Mucosa of descending colon (tissue), 3 donors: ENCODE results near the gene HBEGF. TPM values are rescaled to one million over a fixed set of nuclear protein-coding genes. Genes with fewer than 3 reads are reported as not detected.

Source experiments
- ATAC-seq: fragments of 200-7000 bp; cut with Tn5 transposase; one replicate; pipeline ENCODE4 v1.9.1; 2020; ENCODE audit warnings: mild to moderate bottlenecking, moderate library complexity
- DNase-seq, 3 donors: peaks; one replicate each; pipeline ENCODE4 v3.0.0-alpha.2; 2020
- H3K36me3 ChIP-seq: fragments of 200-600 bp; one replicate; pipeline ENCODE4 v1.8.0; 2021; ENCODE audit warnings: low read depth, mild to moderate bottlenecking
- H3K4me1 ChIP-seq: fragments of 200-600 bp; one replicate; pipeline ENCODE4 v1.8.0; 2021; ENCODE audit warnings: low read depth, mild to moderate bottlenecking
- H3K4me3 ChIP-seq: fragments of 200-600 bp; one replicate; pipeline ENCODE4 v1.8.0; 2021; ENCODE audit warnings: mild to moderate bottlenecking
- H3K9me3 ChIP-seq: fragments of 200-600 bp; one replicate; pipeline ENCODE4 v1.8.0; 2021; ENCODE audit warnings: mild to moderate bottlenecking
- intact Hi-C, 2 donors: fragments of 100-400 bp; cut with DNase I in 1 of 2; cut with micrococcal nuclease in 1 of 2; formaldehyde crosslinking; loops; one replicate each; pipeline versions ENCODE4 v1.11.0 to v1.11.1; 2022; cut with DNase I, micrococcal nuclease
- total RNA-seq, 3 donors: library from RNA; stranded (reverse); fragmentation: NEBNext Ultra II Directional in 2 of 3; extraction: Animal tissue kit (Norgen Biotek cat#: 25700) in 2 of 3; gene quantifications; one replicate each; pipeline versions ENCODE4 v1.2.1 to v1.2.4, GENCODE V29; 2021 to 2023
- TF ChIP-seq, protein P1 (sequence below): fragments of 200-600 bp; IDR thresholded peaks from one replicate; pipeline ENCODE4 v1.8.0; 2022; ENCODE audit warnings: antibody characterized with exemption, mild to moderate bottlenecking
- donor health status: DM: no; HTN: no; CAD: no; lungs with moderate emphysema.
- donor health status: DM: no; HTN: no; CAD: no.
- donor health status: DM: no; HTN: yes; CAD: no.

HBEGF gene
- total RNA-seq, 3 donors from 2014 or later, result 8.8 to 15.7 (median 13.1) TPM

DNA sequence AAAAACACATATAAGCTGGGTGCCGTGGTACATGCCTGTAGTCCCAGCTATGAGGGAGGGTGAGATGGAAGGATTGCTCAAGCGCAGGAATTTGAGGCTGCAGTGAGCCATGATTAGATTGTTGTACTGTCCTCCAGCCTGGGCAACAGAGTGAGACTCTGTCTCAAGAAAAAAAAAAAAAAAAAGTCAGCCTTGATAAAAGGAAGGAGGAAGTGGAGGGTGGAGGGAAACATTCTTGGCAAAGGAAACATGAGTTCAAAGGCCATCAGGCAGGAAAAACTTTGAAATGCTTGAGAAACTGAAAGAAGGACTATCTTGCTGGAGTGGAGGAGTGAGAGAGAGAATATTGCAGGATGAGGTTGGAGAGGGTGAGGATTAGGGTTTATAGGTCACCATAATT lies 36.9 kb upstream of the HBEGF start:
- no peaks in the 10 kb centered on the region for H3K4me1 ChIP-seq
- TF ChIP-seq, protein P1, sequence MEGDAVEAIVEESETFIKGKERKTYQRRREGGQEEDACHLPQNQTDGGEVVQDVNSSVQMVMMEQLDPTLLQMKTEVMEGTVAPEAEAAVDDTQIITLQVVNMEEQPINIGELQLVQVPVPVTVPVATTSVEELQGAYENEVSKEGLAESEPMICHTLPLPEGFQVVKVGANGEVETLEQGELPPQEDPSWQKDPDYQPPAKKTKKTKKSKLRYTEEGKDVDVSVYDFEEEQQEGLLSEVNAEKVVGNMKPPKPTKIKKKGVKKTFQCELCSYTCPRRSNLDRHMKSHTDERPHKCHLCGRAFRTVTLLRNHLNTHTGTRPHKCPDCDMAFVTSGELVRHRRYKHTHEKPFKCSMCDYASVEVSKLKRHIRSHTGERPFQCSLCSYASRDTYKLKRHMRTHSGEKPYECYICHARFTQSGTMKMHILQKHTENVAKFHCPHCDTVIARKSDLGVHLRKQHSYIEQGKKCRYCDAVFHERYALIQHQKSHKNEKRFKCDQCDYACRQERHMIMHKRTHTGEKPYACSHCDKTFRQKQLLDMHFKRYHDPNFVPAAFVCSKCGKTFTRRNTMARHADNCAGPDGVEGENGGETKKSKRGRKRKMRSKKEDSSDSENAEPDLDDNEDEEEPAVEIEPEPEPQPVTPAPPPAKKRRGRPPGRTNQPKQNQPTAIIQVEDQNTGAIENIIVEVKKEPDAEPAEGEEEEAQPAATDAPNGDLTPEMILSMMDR, result no peak
- H3K36me3 ChIP-seq, result no peaks in the 10 kb centered on the region
- intact Hi-C loops, result no loop called here
- no peak overlapping the region for H3K4me3 ChIP-seq
- ATAC-seq, result peak; percentile 78
- DNase-seq, result no peak
- H3K9me3 ChIP-seq, result no peaks in the 10 kb centered on the region

DNA sequence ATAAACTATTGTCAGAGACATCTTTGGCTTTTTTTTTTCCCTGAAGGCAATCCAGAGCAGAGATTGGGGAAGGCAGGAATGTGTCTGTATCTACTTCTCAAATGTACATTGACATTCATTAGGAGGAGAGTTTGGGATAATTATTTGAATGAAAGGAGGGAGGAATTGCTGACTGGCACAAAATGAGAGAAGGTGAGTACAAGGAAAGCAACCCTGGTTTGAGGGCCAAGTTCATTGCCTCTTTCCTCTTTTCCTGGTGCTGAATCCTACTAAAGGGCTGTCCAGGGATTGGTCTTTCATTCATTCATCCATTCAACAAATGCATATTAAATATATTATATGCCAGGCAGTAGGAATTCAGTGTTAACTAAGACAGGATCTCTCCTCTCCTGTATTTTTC lies 36.5 kb upstream of the HBEGF start:
- intact Hi-C loops, result no loop called here
- Histone ChIP-seq H3K4me1 (no peaks in the 10 kb centered on the region), H3K4me3 (no peak overlapping the region), H3K36me3 (no peaks in the 10 kb centered on the region), H3K9me3 (no peaks in the 10 kb centered on the region)
- TF ChIP-seq, protein P1, result no peak
- ATAC-seq (peak; percentile 48), DNase-seq (no peak)

DNA sequence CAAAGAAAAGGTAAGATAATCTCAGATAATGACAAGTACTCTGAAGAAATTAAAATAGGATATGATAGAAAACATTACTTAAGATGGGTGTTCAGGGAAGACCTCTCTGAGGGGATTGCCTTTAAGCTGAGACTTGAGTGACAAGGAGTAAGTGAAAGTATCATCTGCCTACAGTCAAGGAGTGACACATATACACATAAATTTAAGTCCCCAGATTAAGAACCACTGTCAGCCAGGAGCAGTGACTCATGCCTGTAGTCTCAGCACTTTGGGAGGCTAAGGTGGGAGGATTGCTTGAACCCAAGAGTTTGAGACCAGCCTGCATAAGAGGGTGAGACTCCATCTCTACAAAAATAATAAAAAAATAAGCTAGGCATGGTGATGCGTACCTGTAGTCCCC lies 35.6 kb upstream of the HBEGF start:
- no peaks in the 10 kb centered on the region for H3K9me3 ChIP-seq
- TF ChIP-seq, protein P1, result no peak
- no peak overlapping the region for H3K4me3 ChIP-seq
- ATAC-seq (no peak), DNase-seq (no peak)
- no peaks in the 10 kb centered on the region for H3K4me1 ChIP-seq
- intact Hi-C loops, result no loop called here
- no peaks in the 10 kb centered on the region for H3K36me3 ChIP-seq

DNA sequence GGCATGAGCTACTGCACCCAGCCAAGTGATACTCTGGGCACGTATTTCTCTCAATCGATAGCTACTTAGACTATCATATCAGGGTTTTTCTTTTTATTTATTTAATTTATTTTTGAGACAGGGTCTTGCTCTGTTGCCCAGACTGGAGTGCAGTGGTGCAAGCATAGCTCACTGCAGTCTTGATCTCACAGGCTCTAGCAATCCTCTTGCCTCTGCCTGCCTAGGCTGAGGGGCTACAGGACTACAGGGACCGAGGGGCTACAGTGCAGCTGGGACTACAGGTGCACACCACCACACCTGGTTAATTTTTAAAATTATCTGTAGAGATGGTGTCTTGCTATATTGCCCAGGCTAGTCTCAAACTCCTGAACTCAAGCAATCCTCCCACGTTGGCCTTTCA lies 34.9 kb upstream of the HBEGF start:
- no peak for ATAC-seq
- TF ChIP-seq, protein P1, result no peak

DNA sequence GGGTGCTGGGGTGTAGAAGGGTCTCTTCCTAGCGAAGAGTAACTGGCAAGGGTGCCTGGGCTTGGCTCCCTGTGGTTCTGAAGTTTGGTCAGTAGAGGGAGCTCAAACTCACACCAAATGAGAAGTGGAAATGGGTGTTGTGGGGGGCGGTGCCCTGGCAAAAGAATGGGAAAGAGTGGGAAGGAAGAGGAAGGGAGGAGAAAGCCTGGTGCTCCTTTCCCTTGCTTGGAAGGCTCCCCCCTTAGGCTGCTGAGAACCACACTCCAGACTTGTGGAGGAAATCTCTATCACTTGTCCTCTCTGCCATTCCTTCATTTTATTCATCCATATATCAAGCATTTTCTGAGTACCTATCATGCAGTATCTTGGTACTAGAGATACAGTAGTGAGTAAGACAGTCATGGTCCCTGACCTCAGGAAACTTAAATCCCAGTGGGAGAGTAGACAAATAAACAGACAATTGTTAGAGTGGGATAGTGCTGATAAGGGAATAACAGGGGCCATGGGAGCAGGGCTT lies 26.6 kb upstream of the HBEGF start:
- Histone ChIP-seq H3K36me3 (no peaks in the 10 kb centered on the region), H3K4me3 (no peak overlapping the region), H3K9me3 (no peaks in the 10 kb centered on the region), H3K4me1 (peaks cover 6% of the 10 kb centered on the region)
- ATAC-seq (peak; percentile 85), DNase-seq (peak; percentile 71 to 80 (median 74))
- TF ChIP-seq, protein P1, result peak; percentile 70
- intact Hi-C loops, result no loop called here

More for the DNA sequence above, 34.9 kb upstream of the HBEGF start:
- no peaks in the 10 kb centered on the region for H3K9me3 ChIP-seq
- intact Hi-C loops, result no loop called here
- no peaks in the 10 kb centered on the region for H3K4me1 ChIP-seq
- no peak overlapping the region for H3K4me3 ChIP-seq
- no peak for DNase-seq
- H3K36me3 ChIP-seq, result no peaks in the 10 kb centered on the region
